HG03432 (cell line): ENCODE results near the gene NAV2.
"Not testable (repeated sequence)": the region's sequence is repeated elsewhere in the genome, so short reads cannot be mapped to it uniquely, and the experiment has no call there.

Experiments
- ATAC-seq: cut with Tn5 transposase; IDR thresholded peaks from one replicate; pipeline ENCODE4 v1.9.1; 2021; ENCODE audit warnings: mild to moderate bottlenecking, moderate library complexity; ENCODE audit not compliant: unreplicated experiment

NAV2 gene

DNA sequence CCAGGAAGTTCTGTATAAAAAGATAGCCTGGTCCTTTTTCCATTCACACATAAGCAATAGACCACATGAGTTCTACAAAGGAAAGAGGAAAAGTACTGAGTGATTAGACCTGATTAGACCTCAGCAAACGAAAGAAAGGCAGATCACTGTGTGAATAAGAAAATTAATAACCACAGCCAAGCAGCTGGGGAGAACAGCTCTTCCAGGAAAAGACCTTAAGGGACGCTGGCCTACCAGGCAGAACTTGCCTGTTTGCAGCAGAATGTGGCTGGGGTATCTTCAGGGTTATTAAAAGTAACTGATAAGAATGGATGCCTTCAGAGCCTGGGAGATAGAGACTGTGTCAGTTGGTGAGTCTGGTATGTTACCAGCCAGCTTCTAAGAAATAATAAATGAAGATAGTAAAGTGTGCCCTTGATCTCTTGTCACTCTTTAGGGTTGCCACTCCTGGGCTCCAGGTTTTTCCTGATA lies 274.7 kb downstream of the NAV2 start:
- no peak for ATAC-seq

DNA sequence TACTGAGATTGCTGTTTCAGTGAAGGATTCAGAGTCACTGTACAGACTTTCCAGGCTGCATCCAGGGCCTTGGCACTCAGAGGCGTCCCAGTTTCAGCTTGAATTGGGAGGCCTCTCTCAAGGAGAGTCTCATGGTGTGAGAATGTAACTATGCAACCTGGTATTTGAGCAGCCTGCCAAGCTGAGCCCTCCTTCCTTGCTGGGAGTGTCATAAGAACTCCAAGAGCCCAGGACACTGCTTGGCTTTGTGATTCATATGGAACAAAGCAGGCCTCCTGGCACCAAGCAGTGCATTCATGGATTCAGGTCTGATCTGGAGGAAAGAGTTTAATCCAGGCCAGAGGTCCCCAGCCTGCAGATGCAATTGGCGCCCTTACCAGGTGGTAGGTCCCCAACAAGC lies 276.0 kb downstream of the NAV2 start:
- ATAC-seq: no peak

DNA sequence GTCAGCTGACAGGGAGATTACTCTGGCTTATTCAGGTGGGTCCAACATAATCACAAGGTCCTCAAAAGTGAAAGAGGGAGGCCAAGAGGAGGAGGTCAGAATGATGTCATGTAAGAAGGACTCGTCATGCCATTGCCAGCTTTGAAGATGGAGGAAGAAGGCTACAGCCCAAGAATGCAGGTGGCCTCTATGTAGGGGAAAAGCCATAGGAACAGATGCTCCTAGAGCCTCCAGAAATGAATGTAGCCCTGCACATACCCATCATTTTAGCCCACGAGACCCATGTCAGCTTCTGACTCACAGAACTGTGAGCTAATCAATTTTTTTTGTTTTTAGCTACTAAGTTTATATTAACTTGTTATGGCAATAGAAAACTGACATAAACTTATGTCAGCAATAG lies 276.6 kb downstream of the NAV2 start:
- ATAC-seq: no peak

DNA sequence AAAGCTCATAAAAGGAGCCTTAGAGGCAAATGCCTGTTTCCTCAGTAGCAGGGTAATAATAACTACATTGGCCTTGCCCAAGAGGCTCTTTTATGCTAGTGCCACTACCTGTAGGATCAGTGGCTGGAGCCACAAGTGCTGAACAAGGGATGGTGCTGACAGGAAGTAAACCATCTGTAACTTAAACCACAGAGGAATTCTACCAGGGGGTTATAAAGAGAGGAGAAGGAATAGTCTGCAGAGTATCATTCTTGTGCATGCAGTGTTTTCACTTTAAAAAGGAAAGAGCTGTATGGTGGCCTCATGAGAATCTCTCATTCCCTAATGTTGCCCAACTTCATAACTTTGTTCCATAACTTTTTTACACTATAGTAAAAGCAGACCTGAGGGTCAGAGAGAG lies 279.5 kb downstream of the NAV2 start:
- no peak for ATAC-seq

DNA sequence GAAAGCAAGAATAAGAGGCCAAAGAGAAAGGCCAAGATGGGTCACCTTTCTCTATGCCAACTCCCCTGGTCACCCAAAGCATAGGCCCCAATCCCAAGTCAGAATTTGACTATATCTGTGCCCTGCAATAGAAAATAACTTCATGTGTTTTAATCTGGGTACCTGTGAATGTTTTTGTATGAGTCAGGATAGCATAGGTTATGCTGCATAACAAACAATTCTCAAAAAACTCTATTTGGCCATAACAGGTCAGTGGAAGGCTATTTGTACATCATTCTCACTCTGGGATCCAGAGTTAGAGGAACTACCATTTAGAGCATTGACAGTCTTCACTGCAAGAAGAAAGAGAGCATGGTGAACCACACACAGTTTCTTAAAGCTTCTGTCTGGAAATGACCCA lies 280.4 kb downstream of the NAV2 start:
- ATAC-seq: no peak

DNA sequence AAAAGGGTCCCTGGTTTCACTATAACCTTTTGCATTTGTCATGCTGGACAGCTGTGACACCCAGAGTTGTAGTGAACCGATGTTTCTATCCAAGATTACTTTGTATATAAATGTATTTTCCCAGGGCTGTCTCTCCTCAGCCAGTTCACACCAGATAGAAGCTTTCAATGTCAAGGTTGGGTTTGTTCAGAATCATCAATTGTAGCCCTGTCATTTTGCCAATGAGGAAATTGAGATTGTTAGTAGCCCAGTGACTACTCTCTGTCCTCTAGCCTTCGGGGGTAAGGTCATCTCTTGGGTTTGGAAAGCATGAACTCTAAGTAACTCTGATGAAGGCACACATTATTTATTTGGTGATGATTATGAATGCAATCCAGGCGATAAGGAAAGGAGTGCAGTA lies 282.0 kb downstream of the NAV2 start:
- ATAC-seq: no peak

DNA sequence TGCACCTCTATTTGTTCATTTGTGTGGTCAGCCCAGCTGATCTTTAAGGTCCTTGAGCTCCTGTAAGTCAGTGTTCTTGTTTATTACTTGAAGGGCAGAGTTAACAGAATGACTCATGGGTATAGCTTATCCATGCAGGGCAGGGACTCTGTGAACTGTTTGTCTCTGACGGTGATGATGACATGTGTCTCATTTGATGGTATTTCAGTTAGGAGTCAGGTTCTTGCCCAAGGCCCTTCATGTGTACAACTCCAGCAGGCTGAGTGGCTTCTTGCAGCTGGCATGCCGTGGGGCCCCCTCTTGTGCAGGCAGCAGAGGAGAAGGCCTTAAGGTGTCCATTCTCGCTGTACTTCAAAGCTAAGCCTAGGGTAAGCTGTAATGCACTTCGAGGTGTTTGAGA lies 282.5 kb downstream of the NAV2 start:
- ATAC-seq: no peak

DNA sequence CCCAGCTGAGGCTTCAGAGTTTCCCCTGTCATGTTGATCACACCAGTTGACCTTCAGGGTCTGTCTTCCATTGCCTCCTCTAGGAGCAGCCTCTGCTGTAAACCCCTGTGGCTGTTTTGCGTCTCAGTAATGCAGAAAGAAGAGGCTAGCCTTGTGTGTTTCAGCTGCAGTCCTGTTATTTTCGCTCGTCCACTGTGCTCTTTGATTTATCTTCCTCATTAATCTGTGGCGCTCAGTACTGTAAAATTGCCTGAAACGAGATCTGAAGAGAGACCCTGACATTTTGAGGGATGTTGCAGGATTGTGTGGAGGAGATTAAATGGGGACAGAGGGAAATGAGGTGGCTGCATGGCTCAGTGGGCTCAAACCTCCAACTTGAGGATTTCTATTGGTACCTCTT lies 283.9 kb downstream of the NAV2 start:
- ATAC-seq: no peak

DNA sequence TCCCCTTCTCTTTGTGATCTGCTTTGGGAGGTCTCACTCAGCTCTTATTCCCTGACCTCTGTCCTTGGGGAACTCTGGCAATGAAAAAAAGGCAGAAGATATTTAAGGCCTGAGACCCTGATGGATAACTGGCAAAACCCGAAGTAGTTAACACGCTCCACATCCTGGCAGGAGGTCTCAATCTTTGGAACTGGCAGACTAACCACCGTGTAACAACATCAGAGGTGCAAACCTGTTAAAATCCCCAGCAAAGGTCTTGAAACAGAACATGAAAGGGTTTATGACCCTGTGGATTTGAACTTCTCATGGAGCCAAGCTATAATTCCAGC lies 287.3 kb downstream of the NAV2 start:
- ATAC-seq: no peak

DNA sequence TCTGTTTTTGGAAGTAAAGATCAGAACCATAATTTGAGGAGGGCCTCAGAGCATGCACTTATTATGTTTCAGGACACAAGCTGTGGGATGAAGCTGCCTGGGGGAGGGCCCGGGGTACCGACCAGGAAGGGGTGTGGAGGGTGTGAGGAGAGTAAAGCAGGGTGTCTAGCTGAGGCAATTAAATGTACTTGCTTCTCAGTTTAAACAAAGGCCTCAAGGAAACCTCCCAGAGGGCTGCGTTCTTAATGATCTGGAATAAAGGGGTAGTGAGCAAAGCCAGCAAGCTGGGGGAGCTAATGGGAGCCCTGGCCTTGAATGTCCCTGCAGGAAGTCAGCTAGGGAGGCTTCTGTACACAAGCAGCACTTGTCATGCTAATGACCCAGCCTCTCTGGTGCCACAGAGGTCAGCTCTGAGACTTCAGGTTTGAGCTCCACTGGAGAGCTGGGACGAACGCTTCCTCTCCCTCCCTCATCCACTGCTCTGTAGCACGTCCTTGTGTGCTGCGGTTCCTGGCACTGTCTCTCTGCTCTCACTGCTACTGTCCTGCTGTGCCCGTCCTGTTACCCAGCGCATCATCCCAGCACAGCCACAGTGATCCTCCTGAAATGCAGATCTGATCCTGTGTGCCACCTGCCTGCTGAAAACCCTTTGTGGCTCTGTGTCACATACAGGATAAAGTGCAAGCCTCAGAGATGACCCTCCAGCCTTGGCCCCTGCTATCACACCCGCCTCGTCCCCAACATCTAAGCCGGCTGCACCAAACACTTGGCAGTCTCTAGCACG lies 287.9 kb downstream of the NAV2 start:
- ATAC-seq: no peak

DNA sequence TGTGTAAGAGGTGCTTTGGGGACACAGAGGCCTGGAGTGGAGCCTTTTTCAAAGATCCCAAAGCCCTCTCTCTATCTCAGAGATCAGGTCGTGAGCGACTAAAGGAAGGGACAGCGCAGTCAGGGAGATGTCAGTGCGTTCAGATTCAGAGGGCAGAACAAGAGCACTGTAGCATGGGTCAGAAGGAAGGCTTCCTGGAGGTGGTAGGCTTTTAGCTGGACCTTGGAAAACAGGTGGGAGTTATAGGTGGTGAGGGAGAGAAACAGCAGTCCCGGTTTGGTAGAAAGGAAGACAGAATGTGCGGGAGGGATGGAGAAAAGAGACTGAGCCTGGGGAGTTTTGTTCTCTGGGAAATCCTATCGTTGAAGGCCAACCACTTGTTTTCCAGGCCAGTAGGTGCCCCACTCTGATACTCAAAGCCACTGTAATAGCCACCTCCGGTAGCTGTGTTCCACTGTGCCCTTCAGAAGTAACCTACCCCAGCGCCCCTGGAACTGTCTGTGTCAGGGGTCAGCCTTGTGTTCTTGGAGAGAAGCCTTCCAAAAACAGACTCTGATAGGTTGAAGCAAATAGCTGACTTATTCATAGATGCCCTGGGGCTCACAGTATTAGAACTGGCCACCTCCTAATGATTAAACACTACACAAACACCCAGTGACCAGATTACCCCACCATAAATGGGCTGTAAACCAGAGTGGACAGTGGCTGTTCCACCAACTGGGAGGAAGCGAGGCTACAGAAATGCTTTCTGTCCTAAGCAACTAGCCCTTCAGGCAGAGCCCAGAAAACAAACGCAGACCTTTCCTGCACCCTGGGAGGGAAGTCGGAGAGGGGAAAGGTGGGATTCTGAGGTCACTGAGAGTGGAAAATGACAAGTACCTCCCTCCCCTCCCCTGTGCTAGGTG lies 289.9 kb downstream of the NAV2 start:
- no peak for ATAC-seq

DNA sequence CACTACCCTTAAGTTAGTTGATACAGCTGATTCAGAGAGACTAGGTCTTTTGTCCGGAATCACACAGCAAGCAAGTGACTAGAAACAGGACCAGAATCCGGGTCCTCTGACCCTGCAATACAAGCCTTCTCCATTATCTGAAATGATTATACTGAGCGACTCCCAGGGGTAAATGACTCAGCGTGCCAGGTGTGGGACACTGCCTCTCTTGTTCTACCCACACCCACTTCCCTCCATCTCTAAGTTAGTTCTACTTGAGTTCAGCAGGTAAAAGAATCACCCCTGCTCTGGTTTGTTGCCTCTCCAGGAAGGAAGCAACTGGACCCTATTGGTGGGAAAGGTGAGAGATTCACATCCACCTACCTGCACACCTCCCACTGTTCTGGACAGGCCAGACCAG lies 290.7 kb downstream of the NAV2 start:
- ATAC-seq: no peak

DNA sequence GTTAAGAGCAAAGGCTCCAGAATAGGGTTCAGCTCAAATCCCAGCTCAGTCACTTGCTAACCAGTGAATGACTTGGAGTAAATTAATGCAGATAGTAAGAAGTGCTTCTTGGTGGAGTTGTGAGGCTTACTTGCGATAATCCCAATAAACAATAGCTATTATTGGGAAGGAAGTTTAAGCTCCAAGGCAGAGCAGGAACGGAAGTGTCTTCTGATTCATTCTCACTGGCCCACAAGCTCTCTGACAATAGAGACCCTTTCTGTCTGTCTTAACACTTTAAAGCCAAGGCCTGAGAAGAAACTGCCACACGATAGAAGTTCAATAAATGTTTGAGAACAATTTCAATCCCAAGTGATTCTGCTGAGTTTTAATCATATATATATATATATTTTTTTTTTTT lies 292.2 kb downstream of the NAV2 start:
- no peak for ATAC-seq

DNA sequence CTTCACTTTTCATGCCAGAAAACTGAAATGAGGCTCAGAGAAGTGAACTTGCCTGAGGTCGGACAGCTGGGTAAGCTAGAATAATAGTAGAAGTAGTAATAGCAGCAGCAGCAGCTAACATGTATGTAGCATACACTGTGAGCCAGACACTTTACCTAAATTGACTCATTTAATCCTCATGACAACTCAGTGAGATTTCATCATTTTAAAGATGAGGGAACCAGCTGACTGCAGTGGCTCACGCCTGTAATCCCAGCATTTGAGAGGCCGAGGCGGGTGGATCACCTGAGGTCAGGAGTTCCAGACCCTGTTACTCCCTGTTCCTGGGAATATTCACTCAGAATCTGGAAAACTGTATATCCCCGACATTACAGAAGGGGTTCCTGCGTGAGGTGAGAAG lies 293.1 kb downstream of the NAV2 start:
- no peak for ATAC-seq

DNA sequence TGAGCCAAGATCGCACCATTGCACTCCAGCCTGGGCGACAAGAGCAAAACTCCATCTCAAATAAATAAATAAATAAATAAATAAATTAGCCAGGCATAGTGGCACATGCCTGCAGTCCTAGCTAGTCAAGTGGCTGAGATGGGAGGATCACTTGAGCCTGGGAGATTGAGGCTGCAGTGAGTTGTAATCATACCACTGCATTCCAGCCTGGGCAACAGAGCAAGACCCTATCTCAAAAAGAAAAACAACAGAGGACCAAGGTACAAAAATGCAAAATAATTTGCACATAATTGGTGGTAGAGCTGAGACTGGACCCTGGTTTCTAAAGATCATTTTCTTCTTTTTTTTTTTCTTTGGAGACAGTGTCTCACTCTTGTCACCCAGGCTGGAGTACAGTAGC lies 294.0 kb downstream of the NAV2 start:
- not testable (repeated sequence) for ATAC-seq

DNA sequence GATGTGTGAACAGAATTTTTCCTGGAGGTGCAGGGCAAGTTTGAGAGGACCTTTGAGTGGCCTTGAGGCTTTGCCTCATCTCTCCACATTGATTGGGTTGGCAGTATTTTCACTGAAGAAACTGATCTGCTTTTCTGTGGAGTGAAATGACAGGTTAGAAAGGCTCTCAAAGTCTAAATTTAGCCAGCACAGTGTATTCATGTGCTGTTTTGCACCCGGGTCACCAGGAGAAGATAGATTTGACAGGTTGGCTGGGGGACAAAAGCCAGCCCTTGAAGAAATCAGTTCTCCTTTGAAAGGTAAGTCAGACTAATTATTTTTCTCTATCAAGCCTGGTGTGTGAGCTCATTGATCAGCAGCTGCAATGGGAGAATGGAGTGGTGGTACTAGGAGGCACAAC lies 294.7 kb downstream of the NAV2 start:
- ATAC-seq: no peak

DNA sequence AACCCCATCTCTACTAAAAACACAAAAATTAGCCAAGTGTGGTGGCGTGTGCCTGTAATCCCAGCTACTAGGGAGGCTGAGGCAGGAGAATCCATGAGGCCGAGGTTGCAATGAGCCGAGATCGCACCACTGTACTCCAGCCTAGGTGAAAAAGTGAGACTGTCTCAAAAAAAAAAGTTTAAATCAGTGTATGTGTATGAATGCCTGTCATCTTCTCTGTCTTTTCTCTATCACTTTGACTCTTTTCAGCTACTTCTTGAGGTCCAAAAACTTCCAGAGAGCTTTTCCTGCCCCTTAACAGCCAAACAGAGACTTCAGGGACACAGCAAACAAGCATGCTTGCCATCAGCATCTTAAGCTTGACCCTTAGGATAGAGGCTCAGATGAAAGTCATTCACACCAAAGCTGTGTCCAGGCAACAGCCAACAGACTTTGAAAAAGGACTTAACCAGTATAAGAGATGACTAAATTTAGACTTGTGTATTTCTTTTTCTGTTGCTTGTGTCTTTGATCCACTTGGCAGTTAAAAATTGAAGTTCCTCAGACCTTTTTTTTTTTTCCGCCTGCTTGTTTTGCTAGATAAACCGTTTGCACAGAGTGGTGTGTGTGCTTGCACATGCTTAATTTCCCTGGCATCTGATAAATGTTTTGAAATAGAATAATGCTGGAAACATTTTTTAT lies 295.7 kb downstream of the NAV2 start:
- no peak for ATAC-seq

DNA sequence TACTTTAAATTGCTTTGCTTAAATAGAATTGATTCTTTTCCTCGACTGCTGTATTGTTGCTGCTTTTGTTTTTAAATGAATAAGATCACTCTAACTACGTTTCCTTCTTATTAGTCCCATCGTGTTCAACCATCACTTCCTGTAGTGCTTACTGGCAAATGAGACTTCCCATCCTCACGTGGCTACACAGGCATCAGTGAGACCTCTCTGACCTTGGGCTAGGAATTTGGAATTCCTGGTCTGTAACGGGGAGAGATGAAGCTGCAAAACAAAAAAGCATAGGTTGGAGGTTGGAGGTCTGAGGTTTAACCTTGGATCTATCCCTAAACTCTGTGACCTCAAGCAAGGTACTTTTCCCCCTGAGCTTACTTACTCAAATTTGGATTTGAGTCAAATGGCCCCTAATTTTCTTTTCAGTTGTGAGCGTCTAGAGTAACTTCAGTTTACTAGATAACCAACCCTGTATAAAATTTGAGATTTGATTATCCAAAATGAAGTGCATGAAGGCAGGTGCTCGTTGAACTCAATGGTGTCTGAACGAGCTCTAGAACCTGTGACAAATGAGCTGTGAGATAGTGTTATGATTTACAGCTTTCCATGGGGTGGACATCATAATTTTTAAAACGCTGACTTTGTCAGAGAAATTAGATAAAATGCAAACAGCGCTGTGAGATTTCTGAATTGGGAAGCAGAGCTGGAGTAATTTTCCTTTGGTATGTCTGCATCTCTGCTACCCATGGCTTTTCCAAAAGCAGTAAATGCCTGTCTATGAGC lies 296.4 kb downstream of the NAV2 start:
- no peak for ATAC-seq

DNA sequence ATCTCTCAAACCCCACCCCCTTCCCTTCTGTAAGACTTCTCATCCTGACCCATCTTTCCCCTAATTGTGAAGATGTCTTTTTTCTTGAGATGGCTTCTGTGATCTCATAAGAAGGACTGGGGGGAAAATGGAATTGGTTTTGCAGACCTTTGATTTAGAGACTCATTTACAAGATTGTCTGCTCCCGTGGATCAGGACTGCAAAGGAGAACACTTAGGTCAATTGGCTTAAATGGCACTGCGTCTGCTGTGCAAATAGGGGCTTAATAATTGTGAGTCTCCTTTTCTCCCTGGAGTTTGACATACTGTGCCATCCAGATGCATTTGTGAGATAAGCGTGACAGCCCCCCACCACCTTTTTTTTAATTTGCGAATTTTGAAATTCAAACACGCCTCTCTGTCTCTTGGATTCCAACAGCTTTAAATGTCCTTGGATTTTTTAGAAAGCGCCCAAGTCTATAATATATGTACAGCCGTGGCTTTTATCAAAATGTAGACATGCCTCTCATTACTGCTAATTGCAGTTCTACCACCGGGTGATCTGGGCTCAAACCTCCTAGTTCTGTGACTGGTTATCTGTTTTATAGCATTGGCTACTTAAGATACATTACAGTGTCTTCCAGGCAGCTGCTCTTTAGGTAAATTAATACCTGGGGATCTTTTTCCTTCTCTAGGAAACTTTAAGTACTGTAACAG lies 297.7 kb downstream of the NAV2 start:
- ATAC-seq: no peak

DNA sequence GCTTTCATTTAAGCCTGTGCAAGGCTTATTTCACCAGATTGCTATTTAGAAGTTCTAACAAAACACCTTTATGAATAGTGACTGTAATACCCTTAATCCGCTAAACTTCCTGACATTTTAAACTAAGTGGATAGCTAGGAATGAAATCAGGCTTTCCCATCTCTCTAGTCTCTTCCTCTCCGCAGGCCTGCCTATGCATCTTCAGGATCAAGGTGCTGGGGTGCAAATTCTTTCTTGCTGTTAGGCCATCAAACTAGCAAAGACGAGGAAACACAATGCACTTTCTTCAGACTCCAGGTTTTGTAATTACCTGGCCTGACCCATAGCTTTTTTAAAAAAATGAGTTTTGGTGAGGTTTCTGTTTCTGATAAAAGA lies 298.2 kb downstream of the NAV2 start:
- ATAC-seq: no peak
